HEK293 (cell line): ENCODE data around the gene MBNL3.

Experiments used
- MEIS1 ChIP-seq: sonication (generic); formaldehyde crosslinking; IDR thresholded peaks from 2 replicates; pipeline ENCODE4 v1.8.1; 2022; ENCODE audit warnings: missing genetic modification reagents, mild to moderate bottlenecking, borderline replicate concordance
- SP3 ChIP-seq: fragments of 450-650 bp; formaldehyde crosslinking; IDR thresholded peaks from 2 replicates; pipeline ENCODE4 v1.5.1; 2016; ENCODE audit warnings: missing biosample characterization, missing genetic modification characterization
- ZNF24 ChIP-seq: fragments of 450-650 bp; formaldehyde crosslinking; IDR thresholded peaks from 2 replicates; pipeline ENCODE4 v1.5.1; 2016; ENCODE audit warnings: missing biosample characterization, missing genetic modification characterization
- ZNF548 ChIP-seq: fragments of 450-650 bp; formaldehyde crosslinking; IDR thresholded peaks from 2 replicates; pipeline ENCODE4 v1.5.1; 2016; ENCODE audit warnings: missing biosample characterization, missing genetic modification characterization
- ZNF610 ChIP-seq: fragments of 450-650 bp; formaldehyde crosslinking; IDR thresholded peaks from 2 replicates; pipeline ENCODE4 v1.5.1; 2016; ENCODE audit warnings: missing biosample characterization, missing genetic modification characterization, borderline replicate concordance

- TF ChIP-seq ZNF548 (no peak), SP3 (tag by site-specific recombination) (no peak), ZNF610 (tag by site-specific recombination) (no peak), MEIS1 (CRISPR knock-in tag) (no peak), ZNF24 (no peak)
Observed at GRCh38 chrX:132463411-132463810, 25.4 kb downstream of the MBNL3 start.
